NCI-H1694 treated with DMSO at 0.1 percent for 48 hours (cell line): ENCODE results near the gene CS.
"Not testable (repeated sequence)": the region's sequence is repeated elsewhere in the genome, so short reads cannot be mapped to it uniquely, and the experiment has no call there.

Source experiments
- DNase-seq: peaks from one replicate; lab custom pipeline; 2025; lab: John Stamatoyannopoulos, UW

Gene CS

GRCh38 chr12:56299853-56300643 lies at the start of gene CS:
TSS of gene CS (minus strand) at chr12:56300330. CDS start at chr12:56300201, 129 bp downstream.
- DNase-seq, result peak; percentile 91

GRCh38 chr12:56348776-56349175 lies 48.6 kb upstream of the CS start:
- DNase-seq, result no peak

DNA sequence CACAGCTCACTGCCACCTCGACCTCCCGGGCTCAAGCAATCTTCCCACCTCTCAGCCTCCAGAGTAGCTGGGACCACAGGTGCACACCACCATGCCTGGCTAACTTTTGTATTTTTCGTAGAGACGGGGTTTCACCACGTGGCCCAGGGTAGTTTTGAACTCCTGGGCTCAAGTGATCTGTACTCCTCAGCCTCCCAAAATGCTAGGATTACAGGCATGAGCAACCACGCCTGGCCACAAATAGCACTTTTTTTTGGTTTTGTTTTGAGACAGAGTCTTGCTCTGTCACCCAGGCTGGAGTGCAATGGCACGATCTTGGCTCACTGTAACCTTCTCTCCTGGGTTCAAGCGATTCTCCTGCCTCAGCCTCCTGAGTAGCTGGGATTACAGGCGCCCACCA lies 47.1 kb upstream of the CS start:
- DNase-seq, result not testable (repeated sequence)

GRCh38 chr12:56346675-56347074 lies 46.5 kb upstream of the CS start:
- no peak for DNase-seq

GRCh38 chr12:56342290-56342689 lies 42.2 kb upstream of the CS start:
- not testable (repeated sequence) for DNase-seq

DNA sequence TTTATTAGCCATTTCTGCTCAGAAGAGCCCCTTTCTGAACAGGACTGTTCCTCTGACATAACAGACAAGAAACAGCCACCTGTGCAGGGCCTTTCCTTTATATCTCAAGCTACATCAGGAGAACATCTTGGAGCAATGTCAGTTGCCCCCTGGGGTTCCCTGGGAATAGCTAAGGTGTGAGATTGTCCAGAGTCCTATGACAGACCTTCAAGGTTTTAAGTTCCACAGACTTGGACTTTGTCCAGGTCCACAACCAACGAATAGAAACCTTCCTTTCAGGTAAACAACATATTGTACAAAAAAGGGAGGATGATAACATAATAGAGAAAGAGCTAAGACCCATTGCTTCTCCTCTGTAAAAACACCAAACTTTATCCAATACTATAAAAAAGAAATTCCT lies 41.5 kb upstream of the CS start:
- no peak for DNase-seq

DNA sequence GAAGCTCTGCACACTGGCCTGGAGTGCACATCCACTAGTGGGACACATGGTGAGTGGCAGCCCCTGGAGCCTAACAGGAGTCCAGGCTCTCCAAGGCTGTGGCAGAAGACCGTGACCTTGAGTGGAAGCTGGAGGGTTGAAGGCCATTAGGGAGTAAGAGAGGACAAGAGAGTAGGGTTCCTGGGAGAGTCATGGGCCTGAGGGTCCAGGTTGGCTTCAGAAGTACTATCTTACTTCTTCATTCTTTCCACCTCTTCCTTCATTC lies 39.0 kb upstream of the CS start:
- no peak for DNase-seq

- no peak for DNase-seq
These were observed 38.4 kb upstream of the CS start, which contains the start of gene IL23A for GRCh38 chr12:56338308-56339157. TSS of gene IL23A (plus strand) at chr12:56338884. CDS start at chr12:56339045, 161 bp downstream.

- no peak for DNase-seq
These were observed 37.7 kb upstream of the CS start for GRCh38 chr12:56337753-56338251.

GRCh38 chr12:56336361-56337167 lies 36.4 kb upstream of the CS start:
- no peak for DNase-seq

DNA sequence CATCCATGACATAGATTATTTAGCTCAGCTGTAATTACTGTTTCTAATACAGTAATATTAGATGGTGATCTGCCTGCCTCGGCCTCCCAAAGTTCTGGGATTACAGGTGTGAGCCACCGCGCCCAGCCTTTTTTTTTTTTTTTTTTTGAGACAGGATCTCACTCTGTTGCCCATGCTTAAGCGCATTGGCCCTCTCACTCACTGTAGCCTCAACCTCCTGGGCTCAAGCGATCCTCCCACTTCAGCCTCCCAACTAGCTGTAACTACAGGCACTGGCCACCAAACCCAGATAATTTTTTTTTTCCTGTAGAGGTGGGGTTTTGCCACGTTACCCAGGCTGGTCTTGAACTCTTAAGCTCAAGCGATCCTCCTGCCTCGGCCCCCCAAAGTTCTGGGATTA lies 35.4 kb upstream of the CS start:
- not testable (repeated sequence) for DNase-seq

- DNase-seq, result no peak
These were observed 34.3 kb upstream of the CS start for GRCh38 chr12:56334490-56334793.

GRCh38 chr12:56333679-56334489 lies 33.8 kb upstream of the CS start, which contains the start of gene PAN2:
TSS of gene PAN2 (minus strand) at chr12:56334000. CDS start at chr12:56333094, 906 bp downstream.
- DNase-seq, result peak; percentile 92

GRCh38 chr12:56333197-56333678 lies 33.1 kb upstream of the CS start:
- DNase-seq, result no peak

GRCh38 chr12:56332512-56333196 lies 32.5 kb upstream of the CS start:
- DNase-seq, result no peak

DNA sequence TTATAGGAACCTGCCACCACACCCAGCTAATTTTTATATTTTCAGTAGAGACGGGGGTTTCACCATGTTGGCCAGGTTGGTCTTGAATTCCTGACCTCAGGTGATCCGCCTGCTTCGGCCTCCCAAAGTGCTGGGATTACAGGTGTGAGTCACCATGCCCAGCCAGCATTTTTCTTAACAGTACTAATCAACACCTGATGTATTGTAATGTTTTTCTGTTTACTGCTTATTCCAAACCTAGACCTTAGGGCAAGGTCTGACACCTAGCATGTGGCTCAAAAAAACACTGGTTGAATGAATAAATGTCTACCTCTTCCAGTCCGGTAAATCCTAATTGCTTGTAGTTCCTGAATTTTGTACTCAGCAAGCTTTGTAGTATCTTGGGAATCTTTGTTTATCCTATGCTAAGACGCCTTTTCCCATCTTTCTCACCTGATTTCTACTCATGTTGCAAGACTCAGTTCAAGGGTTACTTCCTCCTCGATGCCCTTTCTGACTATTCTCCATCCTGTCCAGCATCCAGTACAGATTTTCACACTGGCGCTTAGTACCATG lies 30.9 kb upstream of the CS start:
- DNase-seq, result no peak

- no peak for DNase-seq
These were observed 26.4 kb upstream of the CS start for GRCh38 chr12:56326533-56326932.

- DNase-seq, result no peak
These were observed 26.0 kb upstream of the CS start for GRCh38 chr12:56326126-56326525.

DNA sequence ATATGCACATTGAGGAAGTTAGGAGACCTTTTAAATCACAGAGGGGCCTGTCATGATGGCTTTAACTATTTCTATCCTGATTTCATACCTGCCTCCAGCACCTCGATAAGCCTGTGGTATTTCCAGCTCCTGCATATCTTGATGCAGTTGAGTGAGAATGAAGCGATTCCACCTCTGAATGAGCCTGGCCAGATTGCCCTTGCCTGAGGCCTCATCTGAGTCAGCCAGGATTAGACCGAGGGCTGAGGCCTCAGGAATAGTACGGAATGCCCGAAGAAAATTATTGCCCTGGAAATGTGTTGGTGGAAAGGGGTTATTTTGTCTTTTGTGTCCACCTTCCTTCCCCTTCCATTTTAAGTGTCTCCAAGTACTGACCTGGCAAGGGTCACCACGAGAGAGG lies 24.1 kb upstream of the CS start:
- no peak for DNase-seq

DNA sequence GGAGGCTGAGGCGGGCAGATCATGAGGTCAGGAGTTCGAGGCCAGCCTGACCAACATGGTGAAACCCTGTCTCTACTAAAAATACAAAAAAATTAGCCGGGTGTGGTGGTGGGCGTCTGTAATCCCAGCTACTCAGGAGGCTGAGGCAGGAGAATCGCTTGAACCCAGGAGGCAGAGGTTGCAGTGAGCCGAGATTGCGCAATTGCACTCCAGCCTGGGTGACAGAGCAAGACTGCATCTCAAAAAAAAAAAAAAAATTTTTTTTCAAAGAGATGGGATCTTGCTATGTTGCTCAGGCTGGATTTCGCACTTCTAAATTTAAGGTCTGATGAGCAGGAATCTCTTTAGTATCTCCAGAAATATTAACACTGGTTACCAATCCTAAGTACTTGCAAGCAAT lies 21.5 kb upstream of the CS start:
- not testable (repeated sequence) for DNase-seq
